Effector memory CD8-positive, alpha-beta T cell (primary cell): ENCODE results near the gene MTHFD2L.

Experiments
- ATAC-seq: fragments of 150-1000 bp; cut with Tn5 transposase; replicated peaks from 2 replicates; pipeline ENCODE4 v1.10.0; 2021; ENCODE audit warnings: mild to moderate bottlenecking, moderate library complexity
- DNase-seq, 3 experiments: peaks; one replicate each; pipeline ENCODE4 v3.0.0; 2021
- H3K27ac Mint-ChIP-seq, 2 donors: one replicate each; pipeline ENCODE4 v1.8.0; 2022; ENCODE audit warnings: mild to moderate bottlenecking in 2 of 2, mixed read lengths in 2 of 2, moderate library complexity in 2 of 2
- H3K27me3 Mint-ChIP-seq, 2 donors: one replicate each; pipeline ENCODE4 v1.8.0; 2022; ENCODE audit warnings: mixed read lengths in 2 of 2
- H3K36me3 Mint-ChIP-seq: one replicate; pipeline ENCODE4 v1.8.0; 2022; ENCODE audit warnings: mild to moderate bottlenecking, moderate library complexity, mixed read lengths; ENCODE audit not compliant: insufficient read depth
- H3K4me1 Mint-ChIP-seq, 2 donors: one replicate each; pipeline ENCODE4 v1.8.0; 2022; ENCODE audit warnings: low read depth in 2 of 2, mixed read lengths in 2 of 2
- H3K4me3 Mint-ChIP-seq, 2 donors: one replicate each; pipeline ENCODE4 v1.8.0; 2022; ENCODE audit warnings: mild to moderate bottlenecking in 2 of 2, mixed read lengths in 2 of 2, moderate library complexity in 2 of 2
- H3K9me3 Mint-ChIP-seq, 2 donors: one replicate each; pipeline ENCODE4 v1.8.0; 2022; ENCODE audit warnings: mixed read lengths in 2 of 2

Gene MTHFD2L

DNA sequence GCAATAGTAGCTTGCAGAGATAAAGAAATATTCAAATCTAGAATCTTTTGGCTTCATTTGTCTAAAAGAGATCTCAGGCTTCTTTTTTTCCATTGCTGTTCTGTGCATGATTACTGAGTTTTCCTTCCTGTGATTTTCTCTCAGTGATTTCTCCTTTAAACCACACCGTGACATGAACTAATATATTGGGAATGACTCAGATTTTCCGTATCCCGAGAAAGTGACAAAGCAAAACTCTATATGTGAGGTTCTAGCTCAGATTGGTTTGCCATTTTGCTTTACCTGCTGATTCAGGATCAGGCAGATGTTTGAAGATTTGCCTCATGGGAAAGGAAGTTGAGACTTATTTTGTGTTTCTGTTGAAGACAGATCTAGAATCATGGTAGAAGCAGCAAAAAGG, 59.4 kb downstream of the MTHFD2L start:
- ATAC-seq (no peak), DNase-seq (no peak)
- Mint-ChIP-seq H3K27me3 (no peaks in the 10 kb centered on the region), H3K36me3 (no peaks in the 10 kb centered on the region), H3K4me1 (peaks cover 2 to 3% of the 10 kb centered on the region in 2 donors), H3K4me3 (no peak overlapping the region), H3K9me3 (no peaks in the 10 kb centered on the region), H3K27ac (no peak overlapping the region)

GRCh38 chr4:74218201-74218600, 60.3 kb downstream of the MTHFD2L start:
- DNase-seq: no peak
- Mint-ChIP-seq H3K27me3 (no peaks in the 10 kb centered on the region), H3K27ac (no peak overlapping the region), H3K4me1 (peaks cover 2 to 3% of the 10 kb centered on the region in 2 donors), H3K36me3 (no peaks in the 10 kb centered on the region), H3K9me3 (peaks cover 0 to 2% of the 10 kb centered on the region in 2 donors), H3K4me3 (no peak overlapping the region)
- no peak for ATAC-seq

DNA sequence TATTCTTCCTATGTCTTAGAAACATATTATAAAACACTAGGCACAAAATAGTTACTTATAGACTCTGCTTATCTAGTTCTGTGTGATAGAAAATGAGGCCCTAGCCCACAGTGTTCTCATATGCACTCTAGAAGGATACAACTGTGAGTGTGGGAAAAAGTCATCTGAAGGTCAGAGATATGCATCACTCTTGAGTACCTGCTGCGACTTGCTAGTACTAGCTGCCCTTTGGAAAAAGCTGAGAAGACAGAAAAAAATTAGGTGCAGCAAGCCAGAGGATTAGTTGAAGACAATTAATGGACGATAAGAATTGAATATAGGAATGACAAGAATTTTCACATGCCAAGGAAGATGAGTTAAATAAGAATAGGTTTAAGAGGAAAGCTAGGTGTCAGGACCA, 61.3 kb downstream of the MTHFD2L start:
- Mint-ChIP-seq H3K36me3 (no peaks in the 10 kb centered on the region), H3K27me3 (no peaks in the 10 kb centered on the region), H3K4me1 (peaks cover 2 to 3% of the 10 kb centered on the region in 2 donors)

GRCh38 chr4:74223098-74223497, 65.2 kb downstream of the MTHFD2L start:
- H3K4me3 Mint-ChIP-seq: no peak overlapping the region
- H3K9me3 Mint-ChIP-seq: peaks cover 0 to 2% of the 10 kb centered on the region in 2 donors
- H3K4me1 Mint-ChIP-seq: peaks cover 2 to 3% of the 10 kb centered on the region in 2 donors
- no peak overlapping the region for H3K27ac Mint-ChIP-seq
- no peak for DNase-seq
- no peaks in the 10 kb centered on the region for H3K36me3 Mint-ChIP-seq
- H3K27me3 Mint-ChIP-seq: no peaks in the 10 kb centered on the region
- no peak for ATAC-seq

More for the DNA sequence above, 61.3 kb downstream of the MTHFD2L start:
- H3K4me3 Mint-ChIP-seq: no peak overlapping the region
- DNase-seq (no peak), ATAC-seq (no peak)
- peaks cover 0 to 2% of the 10 kb centered on the region in 2 donors for H3K9me3 Mint-ChIP-seq
- peak overlapping the region in 1 of 2 donors; percentile 14 for H3K27ac Mint-ChIP-seq

GRCh38 chr4:74223801-74224200, 65.9 kb downstream of the MTHFD2L start:
- peaks cover 0 to 2% of the 10 kb centered on the region in 2 donors for H3K9me3 Mint-ChIP-seq
- DNase-seq: no peak
- H3K27ac Mint-ChIP-seq: no peak overlapping the region

GRCh38 chr4:74228691-74229640, 71.0 kb downstream of the MTHFD2L start:
- H3K4me1 Mint-ChIP-seq: no peaks in the 10 kb centered on the region
- H3K27ac Mint-ChIP-seq: no peak overlapping the region
- no peaks in the 10 kb centered on the region for H3K27me3 Mint-ChIP-seq
- DNase-seq (peak; percentile 54 to 64 (median 57)), ATAC-seq (peak; percentile 76)
- no peaks in the 10 kb centered on the region for H3K9me3 Mint-ChIP-seq
- no peaks in the 10 kb centered on the region for H3K36me3 Mint-ChIP-seq
- no peak overlapping the region for H3K4me3 Mint-ChIP-seq

More at GRCh38 chr4:74223801-74224200, 65.9 kb downstream of the MTHFD2L start:
- ATAC-seq: no peak
- H3K4me1 Mint-ChIP-seq: peaks cover 2 to 3% of the 10 kb centered on the region in 2 donors
- no peak overlapping the region for H3K4me3 Mint-ChIP-seq
- no peaks in the 10 kb centered on the region for H3K36me3 Mint-ChIP-seq
- H3K27me3 Mint-ChIP-seq: no peaks in the 10 kb centered on the region

DNA sequence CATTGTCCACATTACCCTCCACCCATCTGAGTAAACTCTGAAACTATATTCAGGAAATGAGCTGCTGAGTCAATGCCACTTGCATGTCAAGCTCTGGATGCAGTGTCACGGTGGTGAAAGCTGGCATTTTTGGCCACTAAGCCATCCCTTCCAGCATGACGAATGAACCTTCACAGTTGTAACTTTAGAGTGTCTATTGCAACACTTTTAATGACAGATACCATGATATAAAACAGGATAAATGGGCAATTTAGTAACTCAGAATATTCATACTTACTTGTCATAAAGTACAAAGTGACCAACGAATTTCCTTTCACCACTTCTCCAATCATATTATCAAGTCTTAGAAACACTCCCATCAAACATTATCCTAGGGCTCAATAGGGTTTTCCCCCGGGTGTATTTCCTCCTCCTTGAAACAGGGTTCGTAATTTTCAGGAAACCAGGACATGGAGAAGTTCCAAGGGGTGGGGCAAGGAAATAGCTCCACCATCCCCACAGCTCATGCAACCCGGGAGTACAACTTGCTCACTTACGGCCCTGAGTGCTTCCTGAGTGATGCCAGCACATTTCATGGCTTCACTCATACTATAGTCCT, 73.1 kb downstream of the MTHFD2L start:
- no peak for ATAC-seq
- DNase-seq: no peak
- H3K4me3 Mint-ChIP-seq: no peak overlapping the region

GRCh38 chr4:74235135-74235534, 77.2 kb downstream of the MTHFD2L start:
- Mint-ChIP-seq H3K36me3 (no peaks in the 10 kb centered on the region), H3K27me3 (no peaks in the 10 kb centered on the region), H3K4me3 (no peak overlapping the region), H3K27ac (no peak overlapping the region), H3K9me3 (no peaks in the 10 kb centered on the region), H3K4me1 (no peaks in the 10 kb centered on the region)
- no peak for DNase-seq
- ATAC-seq: no peak

More for the DNA sequence above, 73.1 kb downstream of the MTHFD2L start:
- no peaks in the 10 kb centered on the region for H3K9me3 Mint-ChIP-seq
- H3K27me3 Mint-ChIP-seq: no peaks in the 10 kb centered on the region
- H3K36me3 Mint-ChIP-seq: no peaks in the 10 kb centered on the region
- no peaks in the 10 kb centered on the region for H3K4me1 Mint-ChIP-seq
- H3K27ac Mint-ChIP-seq: no peak overlapping the region

- Mint-ChIP-seq H3K36me3 (no peaks in the 10 kb centered on the region), H3K27me3 (no peaks in the 10 kb centered on the region), H3K4me3 (no peak overlapping the region), H3K27ac (no peak overlapping the region), H3K4me1 (no peaks in the 10 kb centered on the region), H3K9me3 (no peaks in the 10 kb centered on the region)
- DNase-seq: no peak
- ATAC-seq: no peak
Measured at GRCh38 chr4:74237425-74237966, 79.6 kb downstream of the MTHFD2L start.

- Mint-ChIP-seq H3K27ac (no peak overlapping the region), H3K27me3 (no peaks in the 10 kb centered on the region), H3K36me3 (no peaks in the 10 kb centered on the region), H3K9me3 (no peaks in the 10 kb centered on the region), H3K4me1 (no peaks in the 10 kb centered on the region), H3K4me3 (no peak overlapping the region)
- no peak for ATAC-seq
- no peak for DNase-seq
Measured at GRCh38 chr4:74244049-74244448, 86.1 kb downstream of the MTHFD2L start.

GRCh38 chr4:74252933-74253332, 95.0 kb downstream of the MTHFD2L start:
- Mint-ChIP-seq H3K4me3 (no peak overlapping the region), H3K27ac (no peak overlapping the region), H3K9me3 (peaks cover 4 to 14% of the 10 kb centered on the region in 2 donors), H3K4me1 (no peaks in the 10 kb centered on the region), H3K36me3 (no peaks in the 10 kb centered on the region), H3K27me3 (no peaks in the 10 kb centered on the region)
- DNase-seq (no peak), ATAC-seq (no peak)

- H3K27me3 Mint-ChIP-seq: no peaks in the 10 kb centered on the region
- no peak overlapping the region for H3K27ac Mint-ChIP-seq
- H3K9me3 Mint-ChIP-seq: peaks cover 4 to 14% of the 10 kb centered on the region in 2 donors
- DNase-seq (no peak), ATAC-seq (no peak)
- no peaks in the 10 kb centered on the region for H3K36me3 Mint-ChIP-seq
- H3K4me1 Mint-ChIP-seq: no peaks in the 10 kb centered on the region
- H3K4me3 Mint-ChIP-seq: no peak overlapping the region
Measured at GRCh38 chr4:74254386-74254785, 96.5 kb downstream of the MTHFD2L start.

DNA sequence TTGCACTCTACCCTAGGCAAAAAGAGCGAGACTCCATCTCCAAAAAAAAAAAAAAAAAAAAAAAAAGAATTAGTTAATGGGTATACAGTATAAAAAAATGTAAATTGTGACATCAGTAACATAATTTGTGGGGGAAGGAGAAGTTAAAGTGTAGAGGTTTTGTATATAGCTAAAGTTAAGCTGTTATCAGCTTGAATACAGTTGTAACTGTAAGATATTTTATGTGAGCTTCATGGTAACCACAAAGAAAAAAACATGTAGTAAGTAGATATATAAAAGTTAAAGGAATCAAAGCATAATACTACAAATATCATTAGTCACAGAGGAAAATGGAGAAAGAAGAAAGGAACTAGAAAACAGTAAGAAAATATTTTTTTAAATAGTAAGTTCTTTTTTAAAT, 97.2 kb downstream of the MTHFD2L start:
- Mint-ChIP-seq H3K27ac (no peak overlapping the region), H3K4me3 (no peak overlapping the region), H3K9me3 (peaks cover 4 to 14% of the 10 kb centered on the region in 2 donors), H3K4me1 (no peaks in the 10 kb centered on the region), H3K27me3 (no peaks in the 10 kb centered on the region), H3K36me3 (no peaks in the 10 kb centered on the region)
- DNase-seq (no peak), ATAC-seq (no peak)
